Gastrocnemius medialis (tissue), 4 donors: ENCODE results near the gene FUNDC2.

Experiments
- POLR2A ChIP-seq, 2 donors: fragments of 450-650 bp; IDR thresholded peaks; one replicate each; pipeline ENCODE4 v1.6.1; 2017; ENCODE audit warnings: antibody characterized with exemption in 2 of 2, mild to moderate bottlenecking in 2 of 2, moderate library complexity in 2 of 2
- TF ChIP-seq, protein P1 (sequence below), 5 experiments: fragments of 450-650 bp in 3 of 5; fragments of 200-600 bp in 2 of 5; sonication (generic) in 2 of 5; IDR thresholded peaks in 4 of 5; conservative IDR thresholded peaks in 1 of 5; 1 replicate in 4 of 5; 2 replicates in 1 of 5; pipeline ENCODE4 v1.5.1; 2016 to 2019; ENCODE audit warnings: antibody characterized with exemption in 5 of 5, mild to moderate bottlenecking in 3 of 5, moderate library complexity in 3 of 5

- TF ChIP-seq, protein P1, sequence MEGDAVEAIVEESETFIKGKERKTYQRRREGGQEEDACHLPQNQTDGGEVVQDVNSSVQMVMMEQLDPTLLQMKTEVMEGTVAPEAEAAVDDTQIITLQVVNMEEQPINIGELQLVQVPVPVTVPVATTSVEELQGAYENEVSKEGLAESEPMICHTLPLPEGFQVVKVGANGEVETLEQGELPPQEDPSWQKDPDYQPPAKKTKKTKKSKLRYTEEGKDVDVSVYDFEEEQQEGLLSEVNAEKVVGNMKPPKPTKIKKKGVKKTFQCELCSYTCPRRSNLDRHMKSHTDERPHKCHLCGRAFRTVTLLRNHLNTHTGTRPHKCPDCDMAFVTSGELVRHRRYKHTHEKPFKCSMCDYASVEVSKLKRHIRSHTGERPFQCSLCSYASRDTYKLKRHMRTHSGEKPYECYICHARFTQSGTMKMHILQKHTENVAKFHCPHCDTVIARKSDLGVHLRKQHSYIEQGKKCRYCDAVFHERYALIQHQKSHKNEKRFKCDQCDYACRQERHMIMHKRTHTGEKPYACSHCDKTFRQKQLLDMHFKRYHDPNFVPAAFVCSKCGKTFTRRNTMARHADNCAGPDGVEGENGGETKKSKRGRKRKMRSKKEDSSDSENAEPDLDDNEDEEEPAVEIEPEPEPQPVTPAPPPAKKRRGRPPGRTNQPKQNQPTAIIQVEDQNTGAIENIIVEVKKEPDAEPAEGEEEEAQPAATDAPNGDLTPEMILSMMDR (IDR thresholded peaks at IDR 0.05 in 4 of 5, conservative IDR thresholded peaks at IDR 0.05 in 1 of 5) = no peak
- TF ChIP-seq POLR2A (IDR thresholded peaks at IDR 0.05) = no peak
These were observed 27.0 kb downstream of the FUNDC2 start for GRCh38 chrX:155053656-155054055.
